Ascending aorta (tissue), 2 donors: ENCODE measurements around the gene PSAPL1. TPM values are rescaled to one million over a fixed set of nuclear protein-coding genes. Genes with fewer than 3 reads are reported as not detected.

Experiments
- DNase-seq, 2 donors: peaks; one replicate each; pipeline ENCODE4 v3.0.0-alpha.2; 2019; ENCODE audit warnings: low spot score in 2 of 2
- H3K27ac ChIP-seq, 2 donors: fragments of 200-600 bp; sonication (generic); one replicate each; pipeline ENCODE4 v1.5.1; 2016 to 2017; ENCODE audit warnings: mild to moderate bottlenecking in 1 of 2
- H3K27me3 ChIP-seq: fragments of 200-600 bp; sonication (generic); one replicate; pipeline ENCODE4 v1.5.1; 2017
- H3K36me3 ChIP-seq, 2 donors: fragments of 200-600 bp; sonication (generic); one replicate each; pipeline ENCODE4 v1.5.1; 2016
- H3K4me1 ChIP-seq, 2 donors: fragments of 200-600 bp; sonication (generic); one replicate each; pipeline ENCODE4 v1.5.1; 2016 to 2017; ENCODE audit warnings: mild to moderate bottlenecking in 1 of 2
- H3K4me3 ChIP-seq, 2 donors: fragments of 200-600 bp; sonication (generic); one replicate each; pipeline ENCODE4 v1.5.1; 2016 to 2017; ENCODE audit warnings: mild to moderate bottlenecking in 1 of 2
- H3K9me3 ChIP-seq, 2 donors: fragments of 200-600 bp; sonication (generic); one replicate each; pipeline ENCODE4 v1.5.1; 2016
- intact Hi-C: fragments of 100-400 bp; cut with DNase I; formaldehyde crosslinking; loops from one replicate; pipeline ENCODE4 v1.15.1; 2023
- total RNA-seq: library from RNA; depleted of rRNA; stranded (reverse); fragments of >200 nt; gene quantifications from one replicate; pipeline ENCODE4 v1.1.0, GENCODE V29; 2016
- TF ChIP-seq, protein P1 (sequence below), 3 experiments: fragments of 200-600 bp in 2 of 3; fragments of 450-650 bp in 1 of 3; sonication (generic) in 2 of 3; IDR thresholded peaks; one replicate each; pipeline ENCODE4 v1.5.1; 2016 to 2019; ENCODE audit warnings: antibody characterized with exemption in 3 of 3, mild to moderate bottlenecking in 1 of 3, moderate library complexity in 1 of 3

Gene PSAPL1
- total RNA-seq, 1 donor from 2014 or later = not detected

DNA sequence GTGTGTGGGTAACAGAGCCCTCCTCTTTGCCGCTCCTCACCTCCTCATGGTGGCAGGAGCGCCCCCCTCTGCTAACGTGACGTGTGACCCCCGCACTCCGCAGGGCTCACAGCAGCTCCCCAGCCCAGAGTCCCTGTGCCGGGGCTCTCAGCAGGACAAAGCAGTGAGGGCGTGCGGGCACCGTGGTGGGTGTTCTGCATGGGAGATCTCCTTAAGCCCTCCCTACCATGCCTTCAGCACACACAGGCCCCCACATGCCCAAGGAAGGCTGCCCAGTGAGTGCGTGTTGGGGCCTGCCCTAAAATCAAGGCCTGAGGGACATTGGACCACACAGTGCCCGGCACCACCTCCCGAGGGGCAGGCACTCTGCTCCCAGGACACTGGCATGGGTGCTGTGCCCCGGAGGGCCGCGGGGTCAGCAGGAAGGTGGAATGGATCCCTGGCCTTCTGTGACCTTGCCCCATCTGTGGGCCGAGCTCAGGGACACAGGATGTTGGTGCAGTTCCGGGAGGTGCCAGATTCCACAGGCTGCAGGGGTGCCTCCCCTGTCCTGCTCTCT, 10.1 kb downstream of the PSAPL1 start:
- Histone ChIP-seq H3K9me3 (no peaks in the 10 kb centered on the region), H3K27ac (no peak overlapping the region), H3K36me3 (no peaks in the 10 kb centered on the region), H3K4me3 (no peak overlapping the region), H3K27me3 (no peaks in the 10 kb centered on the region), H3K4me1 (no peaks in the 10 kb centered on the region)
- intact Hi-C loops = no loop called here
- peak; percentile 5 to 52 for DNase-seq
- TF ChIP-seq, protein P1, sequence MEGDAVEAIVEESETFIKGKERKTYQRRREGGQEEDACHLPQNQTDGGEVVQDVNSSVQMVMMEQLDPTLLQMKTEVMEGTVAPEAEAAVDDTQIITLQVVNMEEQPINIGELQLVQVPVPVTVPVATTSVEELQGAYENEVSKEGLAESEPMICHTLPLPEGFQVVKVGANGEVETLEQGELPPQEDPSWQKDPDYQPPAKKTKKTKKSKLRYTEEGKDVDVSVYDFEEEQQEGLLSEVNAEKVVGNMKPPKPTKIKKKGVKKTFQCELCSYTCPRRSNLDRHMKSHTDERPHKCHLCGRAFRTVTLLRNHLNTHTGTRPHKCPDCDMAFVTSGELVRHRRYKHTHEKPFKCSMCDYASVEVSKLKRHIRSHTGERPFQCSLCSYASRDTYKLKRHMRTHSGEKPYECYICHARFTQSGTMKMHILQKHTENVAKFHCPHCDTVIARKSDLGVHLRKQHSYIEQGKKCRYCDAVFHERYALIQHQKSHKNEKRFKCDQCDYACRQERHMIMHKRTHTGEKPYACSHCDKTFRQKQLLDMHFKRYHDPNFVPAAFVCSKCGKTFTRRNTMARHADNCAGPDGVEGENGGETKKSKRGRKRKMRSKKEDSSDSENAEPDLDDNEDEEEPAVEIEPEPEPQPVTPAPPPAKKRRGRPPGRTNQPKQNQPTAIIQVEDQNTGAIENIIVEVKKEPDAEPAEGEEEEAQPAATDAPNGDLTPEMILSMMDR (IDR thresholded peaks at IDR 0.05) = no peak

DNA sequence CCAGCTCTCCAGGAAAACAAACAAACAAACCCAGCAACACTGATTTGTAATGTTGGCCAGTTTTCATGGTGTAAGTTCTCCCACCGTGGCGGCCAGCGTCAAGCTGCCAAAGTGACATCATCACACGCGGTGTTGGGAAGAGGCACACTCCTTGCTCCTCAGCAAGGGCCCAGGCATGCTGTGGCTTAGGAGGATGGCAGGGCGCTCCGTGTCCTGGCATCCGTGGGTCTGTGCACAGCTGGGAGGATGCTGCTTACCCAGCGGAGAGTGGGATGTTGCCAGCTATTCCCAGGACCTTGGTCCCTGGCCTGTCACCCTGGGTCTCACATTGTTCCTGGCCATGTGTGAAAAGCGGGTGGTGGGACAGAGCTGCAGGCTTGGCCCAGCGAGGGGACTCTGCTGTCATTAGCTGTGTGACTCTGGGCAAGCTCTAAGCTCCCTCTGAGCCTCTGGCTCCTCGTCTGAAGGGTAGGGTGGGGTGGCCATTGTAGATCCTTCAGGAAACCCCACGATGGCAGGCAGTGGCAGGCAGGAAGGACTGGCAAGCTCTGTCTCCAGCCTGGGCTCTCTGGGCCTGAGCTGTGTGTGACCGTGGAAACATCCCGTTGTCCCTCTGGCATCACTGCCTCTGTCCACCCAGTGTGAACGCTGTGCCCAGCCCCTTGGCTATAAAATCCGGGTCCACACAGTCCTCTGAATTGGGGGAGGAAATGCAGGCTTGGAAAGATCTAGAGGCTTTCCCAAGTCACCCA, 10.8 kb downstream of the PSAPL1 start:
- Histone ChIP-seq H3K9me3 (no peaks in the 10 kb centered on the region), H3K4me1 (no peaks in the 10 kb centered on the region), H3K36me3 (no peaks in the 10 kb centered on the region), H3K27ac (no peak overlapping the region), H3K27me3 (no peaks in the 10 kb centered on the region), H3K4me3 (no peak overlapping the region)
- DNase-seq = peak in 1 of 2 donors; percentile 41
- intact Hi-C loops = no loop called here
- TF ChIP-seq, protein P1 (IDR thresholded peaks at IDR 0.05) = no peak

GRCh38 chr4:7423391-7423790, 11.3 kb downstream of the PSAPL1 start:
- Histone ChIP-seq H3K27ac (no peak overlapping the region), H3K27me3 (no peaks in the 10 kb centered on the region), H3K36me3 (no peaks in the 10 kb centered on the region), H3K4me3 (no peak overlapping the region), H3K9me3 (no peaks in the 10 kb centered on the region), H3K4me1 (no peaks in the 10 kb centered on the region)
- DNase-seq = peak in 1 of 2 donors; percentile 16
- TF ChIP-seq, protein P1 (IDR thresholded peaks at IDR 0.05) = no peak
- intact Hi-C loops = no loop called here

DNA sequence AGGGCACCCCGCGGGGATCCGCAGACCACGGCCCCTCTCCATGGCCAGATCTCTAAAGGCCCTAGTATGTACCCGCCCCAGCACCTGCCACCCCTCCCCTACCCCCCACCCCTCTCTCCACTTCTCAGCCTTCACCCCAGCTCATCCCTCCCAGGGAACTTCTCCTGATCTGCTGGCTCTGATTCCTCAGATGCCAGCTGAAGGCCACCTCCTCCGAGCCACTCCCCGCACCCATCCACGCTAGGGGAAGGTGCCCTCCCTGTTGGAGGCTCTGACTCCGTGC, 11.9 kb downstream of the PSAPL1 start:
- Histone ChIP-seq H3K4me1 (no peaks in the 10 kb centered on the region), H3K27me3 (no peaks in the 10 kb centered on the region), H3K27ac (no peak overlapping the region), H3K4me3 (no peak overlapping the region), H3K36me3 (no peaks in the 10 kb centered on the region), H3K9me3 (no peaks in the 10 kb centered on the region)
- DNase-seq = peak in 1 of 2 donors; percentile 2
- TF ChIP-seq, protein P1 (IDR thresholded peaks at IDR 0.05) = no peak
- intact Hi-C loops = no loop called here

GRCh38 chr4:7422151-7422897, 12.4 kb downstream of the PSAPL1 start:
- DNase-seq = peak; percentile 2 to 51
- Histone ChIP-seq H3K4me3 (no peak overlapping the region), H3K36me3 (no peaks in the 10 kb centered on the region), H3K27ac (no peak overlapping the region), H3K4me1 (no peaks in the 10 kb centered on the region), H3K27me3 (no peaks in the 10 kb centered on the region), H3K9me3 (no peaks in the 10 kb centered on the region)
- TF ChIP-seq, protein P1 (IDR thresholded peaks at IDR 0.05) = no peak
- intact Hi-C loops = no loop called here
